CD4-positive, alpha-beta T cell treated with Interleukin-21 for 1 hour (primary cell): ENCODE results near the gene IL19.
"Not testable (repeated sequence)": the region's sequence is repeated elsewhere in the genome, so short reads cannot be mapped to it uniquely, and the experiment has no call there.

ENCODE experiments used
- DNase-seq: peaks from one replicate; pipeline ENCODE4 v3.0.0-alpha.2; 2020

The IL19 gene

GRCh38 chr1:206741142-206741701 lies 29.4 kb upstream of the IL19 start:
- DNase-seq = no peak

GRCh38 chr1:206742719-206743383 lies 27.7 kb upstream of the IL19 start:
- no peak for DNase-seq

GRCh38 chr1:206744683-206745082 lies 25.9 kb upstream of the IL19 start:
- no peak for DNase-seq

- no peak for DNase-seq
Observed at GRCh38 chr1:206745301-206745700, 25.3 kb upstream of the IL19 start.

- DNase-seq = no peak
Observed at GRCh38 chr1:206748348-206749030, 22.1 kb upstream of the IL19 start.

- no peak for DNase-seq
Observed at GRCh38 chr1:206751891-206752290, 18.7 kb upstream of the IL19 start.

- DNase-seq = no peak
Observed at GRCh38 chr1:206752481-206752880, 18.1 kb upstream of the IL19 start.

GRCh38 chr1:206753141-206753540 lies 17.4 kb upstream of the IL19 start:
- DNase-seq = no peak

- DNase-seq = no peak
Observed at GRCh38 chr1:206754011-206754410, 16.6 kb upstream of the IL19 start.

GRCh38 chr1:206757524-206758266 lies 12.9 kb upstream of the IL19 start:
- peak; percentile 58 for DNase-seq

GRCh38 chr1:206760590-206760989 lies 10.0 kb upstream of the IL19 start:
- no peak for DNase-seq

- DNase-seq = no peak
Observed at GRCh38 chr1:206761159-206761768, 9.3 kb upstream of the IL19 start.

- DNase-seq = not testable (repeated sequence)
Observed at GRCh38 chr1:206762741-206763364, 7.7 kb upstream of the IL19 start.

- not testable (repeated sequence) for DNase-seq
Observed at GRCh38 chr1:206765771-206766170, 4.8 kb upstream of the IL19 start.

- peak; percentile 77 for DNase-seq
Observed at GRCh38 chr1:206766251-206766856, 4.2 kb upstream of the IL19 start.

GRCh38 chr1:206768472-206769303 lies 1.9 kb upstream of the IL19 start:
- peak; percentile 46 for DNase-seq

- peak; percentile 60 for DNase-seq
Observed at GRCh38 chr1:206769304-206769731, 1.3 kb upstream of the IL19 start.

GRCh38 chr1:206771338-206771692 lies 742 bp downstream of the IL19 start:
- no peak for DNase-seq

- DNase-seq = no peak
Observed at GRCh38 chr1:206772243-206772937, 1.8 kb downstream of the IL19 start, which contains the start of gene IL10. TSS of gene IL10 (minus strand) at chr1:206772494. CDS start at chr1:206772435, 59 bp downstream.

- no peak for DNase-seq
Observed at GRCh38 chr1:206774093-206774492, 3.5 kb downstream of the IL19 start.

GRCh38 chr1:206776229-206776628 lies 5.7 kb downstream of the IL19 start:
- no peak for DNase-seq
